ENCODE measurements around the gene CCNL2. TPM values are rescaled to one million over a fixed set of nuclear protein-coding genes. Genes with fewer than 3 reads are reported as not detected.

CCNL2 gene
- total RNA-seq, 6 experiments from 2014 or later = 80.8 to 127 (median 101) TPM

GRCh38 chr1:1432274-1432950 is 33.3 kb upstream of the CCNL2 start:
- Histone ChIP-seq H3K27me3 (no peaks in the 10 kb centered on the region), H3K9me3 (no peaks in the 10 kb centered on the region), H3K4me1 (peaks cover 0 to 72% (median 33%) of the 10 kb centered on the region in 4 donors), H3K27ac (peak overlapping the region; percentile 53 to 84 (median 69)), H3K36me3 (no peaks in the 10 kb centered on the region), H3K4me3 (peak overlapping the region; percentile 35 to 56 (median 53))
- intact Hi-C loops (cut with DNase I) = no loop called here
- ATAC-seq (peak in 2 of 4 donors; percentile 0 to 1), DNase-seq (peak in 2 of 3 donors; percentile 28 to 60)
- TF ChIP-seq POLR2A (IDR thresholded peaks at IDR 0.05) = no peak
- TF ChIP-seq CTCF (IDR thresholded peaks at IDR 0.05) = no peak
- 36% methylated on average over 5 of the region's 28 CpGs for WGBS (ENCODE audit: insufficient coverage, low coverage, low lambda C conversion rate, missing lambda C conversion rate)

- TF ChIP-seq CTCF (IDR thresholded peaks at IDR 0.05) (no peak), POLR2A (IDR thresholded peaks at IDR 0.05) (peak; percentile 55)
- Histone ChIP-seq H3K9me3 (no peaks in the 10 kb centered on the region), H3K27ac (peak overlapping the region; percentile 53 to 84 (median 69)), H3K4me1 (peaks cover 0 to 66% (median 30%) of the 10 kb centered on the region in 4 donors), H3K36me3 (no peaks in the 10 kb centered on the region), H3K27me3 (no peaks in the 10 kb centered on the region), H3K4me3 (peak overlapping the region; percentile 35 to 56 (median 53))
- WGBS (ENCODE audit: insufficient coverage, low coverage, low lambda C conversion rate, missing lambda C conversion rate) = no CpG with 5 or more reads among the region's 5 CpGs
- intact Hi-C loops (cut with DNase I) = no loop called here
- ATAC-seq (peak; percentile 62 to 79 (median 69)), DNase-seq (peak; percentile 91 to 94 (median 92))
These were observed 32.7 kb upstream of the CCNL2 start for GRCh38 chr1:1431845-1432273.

- Histone ChIP-seq H3K4me1 (peaks cover 0 to 60% (median 28%) of the 10 kb centered on the region in 4 donors), H3K36me3 (no peaks in the 10 kb centered on the region), H3K27me3 (no peaks in the 10 kb centered on the region), H3K27ac (peak overlapping the region; percentile 53 to 84 (median 69)), H3K9me3 (no peaks in the 10 kb centered on the region), H3K4me3 (peak overlapping the region; percentile 35 to 56 (median 53))
- ATAC-seq (peak in 1 of 4 donors; percentile 0), DNase-seq (peak in 2 of 3 donors; percentile 41 to 54)
- no CpG with 5 or more reads among the region's 18 CpGs for WGBS (ENCODE audit: insufficient coverage, low coverage, low lambda C conversion rate, missing lambda C conversion rate)
- intact Hi-C loops (cut with DNase I) = no loop called here
- TF ChIP-seq POLR2A (IDR thresholded peaks at IDR 0.05) (no peak), CTCF (IDR thresholded peaks at IDR 0.05) (no peak)
These were observed 32.1 kb upstream of the CCNL2 start for GRCh38 chr1:1430992-1431844.

- intact Hi-C loops (cut with DNase I) = no loop called here
- DNase-seq (peak; percentile 68 to 81 (median 73)), ATAC-seq (peak; percentile 1 to 21 (median 13))
- Histone ChIP-seq H3K4me1 (peaks cover 0 to 54% (median 26%) of the 10 kb centered on the region in 4 donors), H3K36me3 (no peaks in the 10 kb centered on the region), H3K27me3 (no peaks in the 10 kb centered on the region), H3K27ac (peak overlapping the region; percentile 21 to 84 (median 53)), H3K4me3 (no peak overlapping the region), H3K9me3 (no peaks in the 10 kb centered on the region)
- no peak for TF ChIP-seq POLR2A (IDR thresholded peaks at IDR 0.05)
- TF ChIP-seq CTCF (IDR thresholded peaks at IDR 0.05) = peak in 1 of 4 donors; percentile 13
- WGBS (ENCODE audit: insufficient coverage, low coverage, low lambda C conversion rate, missing lambda C conversion rate) = 33% methylated on average over 2 of the region's 35 CpGs
These were observed 31.2 kb upstream of the CCNL2 start for GRCh38 chr1:1430114-1430982.

Measured in right lobe of liver (tissue), 6 donors.